Tibial nerve (tissue), 4 donors: Measurements from ENCODE around the gene NFIB. TPM values are rescaled to one million over a fixed set of nuclear protein-coding genes. Genes with fewer than 3 reads are reported as not detected.

ENCODE experiments used
- DNase-seq, 2 donors: peaks; one replicate each; pipeline ENCODE4 v3.0.0-alpha.2; 2019; ENCODE audit warnings: low spot score in 2 of 2
- H3K27ac ChIP-seq, 4 donors: fragments of 200-600 bp; sonication (generic) in 3 of 4; one replicate each; pipeline ENCODE4 v1.5.1; 2017 to 2019; ENCODE audit warnings: mild to moderate bottlenecking in 1 of 4
- H3K27me3 ChIP-seq, 2 donors: fragments of 200-600 bp; sonication (generic) in 1 of 2; one replicate each; pipeline versions ENCODE4 v1.5.1 to v1.6.0; 2017 to 2019
- H3K36me3 ChIP-seq, 3 donors: fragments of 200-600 bp; sonication (generic); one replicate each; pipeline ENCODE4 v1.5.1; 2018 to 2019
- H3K4me1 ChIP-seq, 4 donors: fragments of 200-600 bp; sonication (generic) in 3 of 4; one replicate each; pipeline ENCODE4 v1.5.1; 2017 to 2019
- H3K4me3 ChIP-seq, 4 donors: fragments of 200-600 bp; sonication (generic) in 3 of 4; one replicate each; pipeline ENCODE4 v1.5.1; 2017 to 2019; ENCODE audit warnings: mild to moderate bottlenecking in 1 of 4, moderate library complexity in 1 of 4
- H3K9me3 ChIP-seq, 4 donors: fragments of 200-600 bp; sonication (generic) in 3 of 4; one replicate each; pipeline ENCODE4 v1.5.1; 2017 to 2019
- EP300 ChIP-seq, 2 donors: sonication (generic); formaldehyde crosslinking; IDR thresholded peaks; one replicate each; pipeline ENCODE4 v1.6.1; 2017; ENCODE audit warnings: antibody characterized with exemption in 2 of 2, mild to moderate bottlenecking in 1 of 2
- POLR2A ChIP-seq, 2 donors: fragments of 450-650 bp; IDR thresholded peaks; one replicate each; pipeline ENCODE4 v1.6.1; 2017; ENCODE audit warnings: antibody characterized with exemption in 2 of 2, mild to moderate bottlenecking in 2 of 2, moderate library complexity in 2 of 2
- WGBS, 2 donors: methylation state at CpG; one replicate each; pipeline ENCODE4 v1.1.5; 2018; 5-methylcytosine and 5-hydroxymethylcytosine counted together
- total RNA-seq, 4 donors: library from RNA; depleted of rRNA; stranded (reverse); fragments of >200 nt; gene quantifications; one replicate each; pipeline ENCODE4 v1.1.0, GENCODE V29; 2016
- TF ChIP-seq, protein P1 (sequence below), 5 experiments: fragments of 200-600 bp in 3 of 5; fragments of 450-650 bp in 2 of 5; sonication (generic) in 3 of 5; IDR thresholded peaks; one replicate each; pipeline ENCODE4 v1.5.1; 2016 to 2019; ENCODE audit warnings: antibody characterized with exemption in 5 of 5, mild to moderate bottlenecking in 3 of 5, moderate library complexity in 2 of 5

The NFIB gene
- total RNA-seq, 4 donors from 2014 or later: 52.1 to 125 (median 78.1) TPM

DNA sequence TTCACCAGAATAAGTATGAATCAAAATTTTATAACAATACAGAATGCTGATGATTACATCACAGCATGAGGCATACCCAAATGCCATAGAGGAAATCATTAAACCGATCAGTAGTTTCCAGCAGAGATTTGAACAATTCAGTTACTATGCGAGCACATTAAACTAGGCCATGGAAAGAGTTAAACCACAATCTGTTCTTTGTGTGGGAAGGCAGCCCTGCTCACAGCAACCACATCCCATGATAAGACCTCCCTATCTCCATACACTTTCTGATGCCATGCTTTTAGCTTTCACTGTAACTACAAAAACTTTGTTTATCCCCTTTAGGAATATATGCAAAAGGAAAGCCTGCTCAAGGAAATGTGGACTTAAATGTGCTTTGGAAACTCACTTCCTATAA, 4.5 kb downstream of the NFIB start:
- TF ChIP-seq EP300 (IDR thresholded peaks at IDR 0.05) (no peak), POLR2A (IDR thresholded peaks at IDR 0.05) (no peak)
- TF ChIP-seq, protein P1, sequence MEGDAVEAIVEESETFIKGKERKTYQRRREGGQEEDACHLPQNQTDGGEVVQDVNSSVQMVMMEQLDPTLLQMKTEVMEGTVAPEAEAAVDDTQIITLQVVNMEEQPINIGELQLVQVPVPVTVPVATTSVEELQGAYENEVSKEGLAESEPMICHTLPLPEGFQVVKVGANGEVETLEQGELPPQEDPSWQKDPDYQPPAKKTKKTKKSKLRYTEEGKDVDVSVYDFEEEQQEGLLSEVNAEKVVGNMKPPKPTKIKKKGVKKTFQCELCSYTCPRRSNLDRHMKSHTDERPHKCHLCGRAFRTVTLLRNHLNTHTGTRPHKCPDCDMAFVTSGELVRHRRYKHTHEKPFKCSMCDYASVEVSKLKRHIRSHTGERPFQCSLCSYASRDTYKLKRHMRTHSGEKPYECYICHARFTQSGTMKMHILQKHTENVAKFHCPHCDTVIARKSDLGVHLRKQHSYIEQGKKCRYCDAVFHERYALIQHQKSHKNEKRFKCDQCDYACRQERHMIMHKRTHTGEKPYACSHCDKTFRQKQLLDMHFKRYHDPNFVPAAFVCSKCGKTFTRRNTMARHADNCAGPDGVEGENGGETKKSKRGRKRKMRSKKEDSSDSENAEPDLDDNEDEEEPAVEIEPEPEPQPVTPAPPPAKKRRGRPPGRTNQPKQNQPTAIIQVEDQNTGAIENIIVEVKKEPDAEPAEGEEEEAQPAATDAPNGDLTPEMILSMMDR (IDR thresholded peaks at IDR 0.05): no peak
- H3K9me3 ChIP-seq: no peaks in the 10 kb centered on the region
- no peak for DNase-seq
- 17 to 19% methylated on average over 2 of the region's 2 CpGs for WGBS, 2 donors
- no peaks in the 10 kb centered on the region for H3K27me3 ChIP-seq
- peaks cover 0 to 12% (median 0%) of the 10 kb centered on the region in 3 donors for H3K36me3 ChIP-seq
- peak overlapping the region in 2 of 4 donors; percentile 13 to 96 for H3K4me3 ChIP-seq
- H3K27ac ChIP-seq: peak overlapping the region in 3 of 4 donors; percentile 42 to 98 (median 81)
- peaks cover 0 to 61% (median 10%) of the 10 kb centered on the region in 4 donors for H3K4me1 ChIP-seq

DNA sequence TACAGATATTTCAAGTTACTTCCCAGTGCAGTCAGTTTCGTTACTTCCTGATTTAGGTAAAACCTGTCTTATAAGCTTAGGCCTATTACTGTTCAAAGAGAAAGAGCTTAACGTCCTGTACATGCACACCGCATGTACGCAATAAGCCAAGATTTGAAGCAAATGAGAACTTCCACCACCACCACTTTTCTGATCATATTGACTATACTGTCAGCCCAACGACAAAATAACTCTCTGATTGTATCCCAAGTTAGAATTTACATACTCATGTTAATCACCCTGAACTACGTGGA, 5.1 kb downstream of the NFIB start:
- no peaks in the 10 kb centered on the region for H3K27me3 ChIP-seq
- DNase-seq: no peak
- H3K9me3 ChIP-seq: no peaks in the 10 kb centered on the region
- H3K36me3 ChIP-seq: peaks cover 0 to 12% (median 0%) of the 10 kb centered on the region in 3 donors
- H3K4me1 ChIP-seq: peaks cover 0 to 65% (median 14%) of the 10 kb centered on the region in 4 donors
- no peak for TF ChIP-seq EP300 (IDR thresholded peaks at IDR 0.05)
- TF ChIP-seq POLR2A (IDR thresholded peaks at IDR 0.05): no peak
- TF ChIP-seq, protein P1 (IDR thresholded peaks at IDR 0.05): no peak
- peak overlapping the region in 3 of 4 donors; percentile 8 to 96 (median 13) for H3K4me3 ChIP-seq
- peak overlapping the region; percentile 0 to 98 (median 42) for H3K27ac ChIP-seq
- 42 to 43% methylated on average over 6 of the region's 6 CpGs for WGBS, 2 donors

DNA sequence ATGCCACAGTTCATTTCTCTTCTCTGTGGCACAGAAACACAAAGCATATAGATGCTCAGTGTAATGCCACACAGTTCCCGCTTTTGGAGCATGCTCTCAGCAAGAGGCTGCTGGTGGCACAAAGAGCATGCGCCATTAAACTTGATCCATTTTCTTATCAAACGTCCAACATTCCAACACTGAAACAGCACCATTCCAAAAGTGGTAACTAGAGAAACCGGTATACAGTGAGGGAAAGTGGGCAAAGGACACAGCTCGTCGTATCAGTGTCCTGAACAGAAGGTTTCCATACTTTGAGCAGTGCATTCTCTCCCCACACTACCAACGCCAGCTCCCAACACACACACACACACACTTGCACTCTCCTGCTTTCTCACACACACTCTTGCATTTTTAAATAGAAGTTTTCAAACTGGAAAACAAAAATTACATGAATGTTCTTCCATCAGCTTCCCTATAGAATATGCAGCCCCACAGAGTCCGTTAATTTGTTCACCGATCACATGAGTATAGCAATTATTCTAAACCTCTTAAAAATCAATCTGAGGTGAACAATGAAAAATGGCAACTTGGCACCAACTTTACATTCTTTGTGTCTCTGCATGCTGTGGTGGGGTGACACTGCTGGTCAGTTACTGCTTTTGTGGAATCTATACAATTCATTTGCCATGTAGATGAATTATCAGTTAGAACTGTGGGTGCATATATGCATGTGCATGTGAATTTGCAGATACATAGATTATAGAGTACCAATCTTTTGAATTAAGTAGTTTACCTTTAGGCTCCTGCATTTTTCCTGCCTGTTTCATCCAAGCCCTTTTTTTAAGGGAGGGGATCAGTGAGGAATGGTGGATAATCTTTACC, 5.7 kb downstream of the NFIB start:
- H3K36me3 ChIP-seq: peaks cover 0 to 12% (median 0%) of the 10 kb centered on the region in 3 donors
- no peaks in the 10 kb centered on the region for H3K9me3 ChIP-seq
- peak overlapping the region in 2 of 4 donors; percentile 2 to 96 for H3K4me3 ChIP-seq
- DNase-seq: no peak
- 37 to 53% methylated on average over 9 of the region's 9 CpGs for WGBS, 2 donors
- peaks cover 0 to 66% (median 14%) of the 10 kb centered on the region in 4 donors for H3K4me1 ChIP-seq
- no peaks in the 10 kb centered on the region for H3K27me3 ChIP-seq
- TF ChIP-seq EP300 (IDR thresholded peaks at IDR 0.05): no peak
- TF ChIP-seq, protein P1 (IDR thresholded peaks at IDR 0.05): no peak
- no peak for TF ChIP-seq POLR2A (IDR thresholded peaks at IDR 0.05)
- H3K27ac ChIP-seq: peak overlapping the region; percentile 0 to 98 (median 52)

DNA sequence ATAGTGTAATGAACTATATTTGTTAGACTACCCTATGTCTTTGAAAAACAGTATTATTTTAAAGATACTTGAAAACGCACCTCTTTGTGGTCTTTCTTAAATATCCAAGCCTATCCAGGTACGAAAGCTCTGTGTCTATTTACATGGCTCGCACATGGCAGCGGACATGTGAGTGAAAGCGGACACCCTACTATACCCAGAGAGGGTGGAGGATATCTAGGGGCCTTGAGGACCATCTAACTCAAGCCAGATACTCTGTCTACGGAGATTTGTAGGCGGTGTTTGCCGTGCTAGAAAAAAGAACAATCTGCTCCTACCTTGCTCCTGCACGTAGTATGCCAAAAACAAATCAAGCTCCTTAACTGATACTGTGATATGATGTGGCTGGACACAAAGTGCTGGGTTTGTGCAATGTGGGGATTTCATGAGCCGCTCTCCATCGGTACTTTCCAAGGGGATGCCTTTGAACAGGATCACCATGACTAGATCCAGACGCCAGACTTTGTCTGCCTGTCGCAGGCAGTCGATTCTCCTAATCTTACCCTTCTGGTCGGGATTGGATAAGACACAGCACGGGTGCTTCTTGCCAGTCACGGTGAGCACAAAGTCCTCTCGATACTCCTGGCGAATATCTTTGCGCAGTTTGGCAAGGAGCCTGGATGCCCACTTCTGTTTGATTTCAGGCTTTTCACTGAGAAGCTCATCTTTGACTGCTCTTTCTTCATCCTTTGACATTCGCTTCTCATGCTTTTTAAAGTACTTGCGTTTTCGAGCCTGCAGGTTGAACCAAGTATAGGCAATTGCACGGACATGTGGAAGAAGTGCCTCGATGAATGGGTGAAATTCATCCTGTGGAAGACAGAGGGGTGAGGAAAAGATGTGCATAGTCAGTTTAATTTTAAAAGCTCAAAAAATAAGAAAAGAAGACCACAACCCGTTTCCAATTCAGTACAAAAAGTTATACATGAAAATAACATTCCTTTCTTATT, 7.0 kb downstream of the NFIB start:
- peaks cover 0 to 78% (median 25%) of the 10 kb centered on the region in 4 donors for H3K4me1 ChIP-seq
- peak overlapping the region in 2 of 4 donors; percentile 81 to 98 for H3K27ac ChIP-seq
- no peaks in the 10 kb centered on the region for H3K27me3 ChIP-seq
- DNase-seq: no peak
- no peaks in the 10 kb centered on the region for H3K9me3 ChIP-seq
- 83 to 88% methylated on average over 26 of the region's 26 CpGs for WGBS, 2 donors
- TF ChIP-seq, protein P1 (IDR thresholded peaks at IDR 0.05): no peak
- TF ChIP-seq EP300 (IDR thresholded peaks at IDR 0.05) (no peak), POLR2A (IDR thresholded peaks at IDR 0.05) (no peak)
- peaks cover 0 to 12% (median 0%) of the 10 kb centered on the region in 3 donors for H3K36me3 ChIP-seq
- H3K4me3 ChIP-seq: no peak overlapping the region
